ENCODE measurements around the gene XPO6. TPM values are rescaled to one million over a fixed set of nuclear protein-coding genes. Genes with fewer than 3 reads are reported as not detected.
A peak's percentile ranks its signal among the peaks of the same experiment; 100 is the strongest.

XPO6 gene
- total RNA-seq, 1 donor from 2014 or later: 115 TPM

DNA sequence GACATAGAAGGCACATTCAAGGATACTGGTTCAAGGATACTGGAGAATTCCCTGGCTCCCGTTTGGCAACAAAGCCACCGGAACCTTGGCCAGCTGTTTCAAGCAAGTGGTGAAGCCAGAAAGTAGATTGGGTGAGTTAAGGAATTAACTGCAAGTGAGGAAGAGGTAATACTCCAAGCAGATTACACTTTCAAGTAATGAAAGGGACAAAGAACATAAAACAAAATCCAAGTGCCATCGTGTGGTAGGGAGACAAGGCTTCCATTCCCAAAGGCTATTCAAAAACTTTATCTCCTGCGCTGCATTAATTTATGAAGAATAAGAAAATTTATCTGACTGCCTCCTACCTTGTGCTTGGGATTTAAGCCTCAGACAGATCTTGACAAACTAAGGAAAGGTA, 27.8 kb downstream of the XPO6 start:
- peaks cover 4% of the 10 kb centered on the region for H3K9me3 Mint-ChIP-seq
- peak overlapping the region; percentile 43 for H3K27ac Mint-ChIP-seq
- H3K4me3 Mint-ChIP-seq: no peak overlapping the region
- DNase-seq (ENCODE audit: low spot score in 2 of 2, unreplicated experiment in 2 of 2): no peak
- TF ChIP-seq, protein P1, sequence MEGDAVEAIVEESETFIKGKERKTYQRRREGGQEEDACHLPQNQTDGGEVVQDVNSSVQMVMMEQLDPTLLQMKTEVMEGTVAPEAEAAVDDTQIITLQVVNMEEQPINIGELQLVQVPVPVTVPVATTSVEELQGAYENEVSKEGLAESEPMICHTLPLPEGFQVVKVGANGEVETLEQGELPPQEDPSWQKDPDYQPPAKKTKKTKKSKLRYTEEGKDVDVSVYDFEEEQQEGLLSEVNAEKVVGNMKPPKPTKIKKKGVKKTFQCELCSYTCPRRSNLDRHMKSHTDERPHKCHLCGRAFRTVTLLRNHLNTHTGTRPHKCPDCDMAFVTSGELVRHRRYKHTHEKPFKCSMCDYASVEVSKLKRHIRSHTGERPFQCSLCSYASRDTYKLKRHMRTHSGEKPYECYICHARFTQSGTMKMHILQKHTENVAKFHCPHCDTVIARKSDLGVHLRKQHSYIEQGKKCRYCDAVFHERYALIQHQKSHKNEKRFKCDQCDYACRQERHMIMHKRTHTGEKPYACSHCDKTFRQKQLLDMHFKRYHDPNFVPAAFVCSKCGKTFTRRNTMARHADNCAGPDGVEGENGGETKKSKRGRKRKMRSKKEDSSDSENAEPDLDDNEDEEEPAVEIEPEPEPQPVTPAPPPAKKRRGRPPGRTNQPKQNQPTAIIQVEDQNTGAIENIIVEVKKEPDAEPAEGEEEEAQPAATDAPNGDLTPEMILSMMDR (IDR thresholded peaks at IDR 0.05; ENCODE audit: unreplicated experiment): no peak
- peaks cover 12% of the 10 kb centered on the region for H3K36me3 Mint-ChIP-seq
- peaks cover 31% of the 10 kb centered on the region for H3K4me1 Mint-ChIP-seq
- H3K27me3 Mint-ChIP-seq (ENCODE audit: low read depth): no peaks in the 10 kb centered on the region

DNA sequence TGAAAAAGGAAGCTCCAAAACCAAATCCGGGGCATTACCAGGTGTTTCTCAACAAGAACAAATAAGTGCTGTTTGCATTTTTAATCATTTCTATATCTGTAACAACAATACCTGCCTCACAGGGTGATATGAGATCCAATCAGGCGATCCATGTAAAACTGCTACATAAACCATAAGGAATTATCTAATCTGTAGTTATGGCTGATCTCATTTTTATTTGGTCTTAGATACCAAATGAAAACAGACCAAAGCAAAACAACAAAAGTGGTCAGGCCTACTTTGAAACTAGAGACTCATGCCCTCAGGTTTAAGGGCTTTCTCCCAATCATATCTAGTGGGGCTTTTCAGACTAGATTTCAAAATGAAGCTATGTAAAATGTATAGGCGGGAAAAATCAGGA, 28.3 kb downstream of the XPO6 start:
- peaks cover 4% of the 10 kb centered on the region for H3K9me3 Mint-ChIP-seq
- peaks cover 31% of the 10 kb centered on the region for H3K4me1 Mint-ChIP-seq
- no peak for DNase-seq (ENCODE audit: low spot score in 2 of 2, unreplicated experiment in 2 of 2)
- H3K27me3 Mint-ChIP-seq (ENCODE audit: low read depth): no peaks in the 10 kb centered on the region
- TF ChIP-seq, protein P1 (IDR thresholded peaks at IDR 0.05; ENCODE audit: unreplicated experiment): no peak
- H3K4me3 Mint-ChIP-seq: no peak overlapping the region
- H3K27ac Mint-ChIP-seq: peak overlapping the region; percentile 43
- peaks cover 12% of the 10 kb centered on the region for H3K36me3 Mint-ChIP-seq

DNA sequence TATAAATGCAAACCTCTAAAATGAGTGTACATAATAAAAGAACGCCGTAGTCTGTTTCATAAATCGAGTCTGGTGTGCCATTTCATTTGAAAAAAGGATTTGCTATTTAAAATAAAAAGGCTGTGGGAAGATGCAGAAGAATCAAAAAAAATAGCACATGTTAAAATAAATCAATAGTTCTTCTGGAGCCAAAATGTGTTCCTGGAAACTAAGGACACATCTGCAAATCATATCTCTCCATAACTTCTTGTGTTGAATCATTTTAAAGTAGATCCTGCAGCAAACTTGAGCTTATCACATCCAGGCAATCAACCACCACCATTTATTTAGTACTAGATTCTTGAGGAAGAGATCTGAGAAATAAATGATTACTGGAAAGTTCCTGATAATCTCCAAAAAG, 29.0 kb downstream of the XPO6 start:
- no peak for DNase-seq (ENCODE audit: low spot score in 2 of 2, unreplicated experiment in 2 of 2)
- peaks cover 12% of the 10 kb centered on the region for H3K36me3 Mint-ChIP-seq
- H3K27ac Mint-ChIP-seq: peak overlapping the region; percentile 45
- H3K4me1 Mint-ChIP-seq: peaks cover 31% of the 10 kb centered on the region
- TF ChIP-seq, protein P1 (IDR thresholded peaks at IDR 0.05; ENCODE audit: unreplicated experiment): no peak
- peaks cover 4% of the 10 kb centered on the region for H3K9me3 Mint-ChIP-seq
- no peaks in the 10 kb centered on the region for H3K27me3 Mint-ChIP-seq (ENCODE audit: low read depth)
- no peak overlapping the region for H3K4me3 Mint-ChIP-seq

DNA sequence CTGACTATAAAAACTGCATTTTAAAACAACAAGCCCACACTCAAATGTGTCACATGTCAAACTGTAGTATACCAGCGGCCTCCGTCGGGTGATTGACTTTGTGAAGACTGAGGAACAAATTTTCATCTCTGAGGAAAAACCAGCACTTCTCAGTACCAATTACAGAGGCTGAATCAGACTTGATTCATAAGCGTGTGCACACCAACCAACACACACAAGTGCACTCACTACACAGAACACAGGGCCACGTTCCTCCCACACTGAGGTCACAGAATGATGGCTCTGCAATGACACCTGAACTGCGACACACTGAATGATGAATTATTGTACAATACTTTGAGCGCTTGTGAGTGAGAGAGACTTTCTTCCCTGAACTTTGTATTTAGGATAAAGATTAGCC, 29.6 kb downstream of the XPO6 start:
- TF ChIP-seq, protein P1 (IDR thresholded peaks at IDR 0.05; ENCODE audit: unreplicated experiment): no peak
- no peak overlapping the region for H3K4me3 Mint-ChIP-seq
- no peak for DNase-seq (ENCODE audit: low spot score in 2 of 2, unreplicated experiment in 2 of 2)
- H3K4me1 Mint-ChIP-seq: peaks cover 31% of the 10 kb centered on the region
- H3K27ac Mint-ChIP-seq: peak overlapping the region; percentile 62
- H3K36me3 Mint-ChIP-seq: peaks cover 14% of the 10 kb centered on the region
- H3K9me3 Mint-ChIP-seq: peaks cover 4% of the 10 kb centered on the region
- no peaks in the 10 kb centered on the region for H3K27me3 Mint-ChIP-seq (ENCODE audit: low read depth)

DNA sequence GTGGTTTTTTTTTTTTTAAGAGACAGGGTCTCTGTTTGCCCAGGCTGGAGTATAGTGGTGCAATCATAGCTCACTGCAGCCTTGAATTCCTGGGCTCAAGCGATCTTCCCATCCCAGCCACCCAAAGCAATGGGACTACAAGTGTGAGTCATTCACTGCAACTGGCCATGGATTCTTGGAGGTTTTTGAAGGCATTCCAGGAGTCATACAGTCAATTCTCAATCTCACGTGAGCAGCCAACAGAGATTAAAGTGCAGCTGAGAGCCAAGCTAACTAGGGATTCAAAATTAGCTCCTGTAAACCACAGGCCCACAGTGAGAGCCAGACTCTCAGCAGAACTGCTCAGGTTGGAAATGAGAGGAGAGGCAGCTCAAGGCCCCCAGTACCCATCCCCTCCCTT, 30.2 kb downstream of the XPO6 start:
- Mint-ChIP-seq H3K27ac (peak overlapping the region; percentile 62), H3K4me3 (no peak overlapping the region), H3K4me1 (peaks cover 31% of the 10 kb centered on the region), H3K9me3 (peaks cover 4% of the 10 kb centered on the region), H3K27me3 (ENCODE audit: low read depth) (no peaks in the 10 kb centered on the region), H3K36me3 (peaks cover 17% of the 10 kb centered on the region)
- TF ChIP-seq, protein P1 (IDR thresholded peaks at IDR 0.05; ENCODE audit: unreplicated experiment): no peak
- no peak for DNase-seq (ENCODE audit: low spot score in 2 of 2, unreplicated experiment in 2 of 2)

Data from mesothelial cell of epicardium (in vitro differentiated cells).